Esophagus squamous epithelium (tissue), 5 donors: ENCODE data around the gene PNMA1. TPM values are rescaled to one million over a fixed set of nuclear protein-coding genes. Genes with fewer than 3 reads are reported as not detected.

Experiments used
- DNase-seq: peaks from one replicate; lab custom pipeline; 2025; lab: John Stamatoyannopoulos, UW
- H3K27ac ChIP-seq, 4 donors: fragments of 200-600 bp; sonication (generic); one replicate each; pipeline ENCODE4 v1.5.1; 2016 to 2019; ENCODE audit warnings: mild to moderate bottlenecking in 1 of 4
- H3K27me3 ChIP-seq, 4 donors: fragments of 200-600 bp; sonication (generic); 1 replicate in 3 of 4; 2 replicates in 1 of 4; pipeline versions ENCODE4 v1.5.1 to v1.6.0; 2017 to 2021; ENCODE audit warnings: antibody characterized with exemption in 1 of 4
- H3K36me3 ChIP-seq, 3 donors: fragments of 200-600 bp; sonication (generic); one replicate each; pipeline ENCODE4 v1.5.1; 2016 to 2019
- H3K4me1 ChIP-seq, 3 donors: fragments of 200-600 bp; sonication (generic); one replicate each; pipeline ENCODE4 v1.5.1; 2017 to 2019
- H3K4me3 ChIP-seq, 4 donors: fragments of 200-600 bp; sonication (generic); 1 replicate in 3 of 4; 2 replicates in 1 of 4; pipeline ENCODE4 v1.5.1; 2016 to 2019; ENCODE audit warnings: mild to moderate bottlenecking in 2 of 4, moderate library complexity in 1 of 4
- H3K9me3 ChIP-seq, 3 donors: fragments of 200-600 bp; sonication (generic); one replicate each; pipeline ENCODE4 v1.5.1; 2016 to 2019
- CTCF ChIP-seq, 6 experiments: fragments of 450-650 bp in 4 of 6; fragments of 200-600 bp in 2 of 6; sonication (generic) in 2 of 6; IDR thresholded peaks; one replicate each; pipeline ENCODE4 v1.5.1; 2016 to 2019; ENCODE audit warnings: antibody characterized with exemption in 6 of 6, mild to moderate bottlenecking in 4 of 6, moderate library complexity in 4 of 6
- POLR2A ChIP-seq, 4 donors: fragments of 450-650 bp; IDR thresholded peaks; one replicate each; pipeline ENCODE4 v1.6.1; 2017; ENCODE audit warnings: antibody characterized with exemption in 4 of 4, mild to moderate bottlenecking in 4 of 4, moderate library complexity in 3 of 4
- WGBS, 2 donors: methylation state at CpG; one replicate each; pipeline ENCODE4 v1.1.5; 2018; 5-methylcytosine and 5-hydroxymethylcytosine counted together
- intact Hi-C: fragments of 100-400 bp; cut with DNase I; formaldehyde crosslinking; loops from one replicate; pipeline ENCODE4 v1.15.0; 2022
- total RNA-seq, 4 donors: library from RNA; depleted of rRNA; stranded (reverse); fragments of >200 nt; gene quantifications; one replicate each; pipeline ENCODE4 v1.1.0, GENCODE V29; 2016
- donor health status: DM: yes; HTN: yes; CAD: no.

PNMA1 gene
- total RNA-seq, 4 donors from 2014 or later = 4.2 to 13.9 (median 7.2) TPM

GRCh38 chr14:73726025-73726961 lies 12.1 kb upstream of the PNMA1 start:
- 60% methylated on average over 2 of the region's 14 CpGs; no CpG with 5 or more reads in 1 of the 2 donors for WGBS, 2 donors
- H3K9me3 ChIP-seq = no peaks in the 10 kb centered on the region
- no peak for TF ChIP-seq POLR2A (IDR thresholded peaks at IDR 0.05)
- TF ChIP-seq CTCF (IDR thresholded peaks at IDR 0.05) = no peak
- no peak overlapping the region for H3K4me3 ChIP-seq
- H3K27me3 ChIP-seq = no peaks in the 10 kb centered on the region
- peak overlapping the region; percentile 64 to 87 (median 82) for H3K27ac ChIP-seq
- H3K36me3 ChIP-seq = peaks cover 34 to 98% (median 60%) of the 10 kb centered on the region in 3 donors
- intact Hi-C loops = loop anchor here (5.0 kb wide), 1 partner anchor 101 kb away; no protein-coding TSS in a partner anchor
- H3K4me1 ChIP-seq = peaks cover 9 to 81% (median 59%) of the 10 kb centered on the region in 3 donors
- DNase-seq = no peak

- Histone ChIP-seq H3K4me3 (no peak overlapping the region), H3K27ac (peak overlapping the region; percentile 64 to 87 (median 82)), H3K4me1 (peaks cover 9 to 73% (median 59%) of the 10 kb centered on the region in 3 donors), H3K9me3 (no peaks in the 10 kb centered on the region), H3K27me3 (no peaks in the 10 kb centered on the region), H3K36me3 (peaks cover 43 to 98% (median 64%) of the 10 kb centered on the region in 3 donors)
- WGBS, 2 donors = 80 to 93% methylated on average over 1 to 6 of the region's 8 CpGs
- intact Hi-C loops = loop anchor here (5.0 kb wide), 1 partner anchor 102 kb away; no protein-coding TSS in a partner anchor
- TF ChIP-seq POLR2A (IDR thresholded peaks at IDR 0.05) (no peak), CTCF (IDR thresholded peaks at IDR 0.05) (no peak)
- DNase-seq = no peak
Observed at GRCh38 chr14:73725116-73726024, 11.2 kb upstream of the PNMA1 start.

- no peak for DNase-seq
- no peaks in the 10 kb centered on the region for H3K27me3 ChIP-seq
- no peaks in the 10 kb centered on the region for H3K9me3 ChIP-seq
- H3K4me1 ChIP-seq = peaks cover 9 to 73% (median 59%) of the 10 kb centered on the region in 3 donors
- WGBS, 2 donors = 92 to 100% methylated on average over 2 of the region's 2 CpGs
- intact Hi-C loops = loop anchor here (5.0 kb wide), 1 partner anchor 103 kb away; no protein-coding TSS in a partner anchor
- TF ChIP-seq POLR2A (IDR thresholded peaks at IDR 0.05) (no peak), CTCF (IDR thresholded peaks at IDR 0.05) (no peak)
- H3K4me3 ChIP-seq = no peak overlapping the region
- peaks cover 48 to 98% (median 65%) of the 10 kb centered on the region in 3 donors for H3K36me3 ChIP-seq
- H3K27ac ChIP-seq = peak overlapping the region; percentile 64 to 87 (median 82)
Observed at GRCh38 chr14:73724696-73725095, 10.5 kb upstream of the PNMA1 start.

- Histone ChIP-seq H3K4me1 (peaks cover 9 to 70% (median 54%) of the 10 kb centered on the region in 3 donors), H3K9me3 (no peaks in the 10 kb centered on the region), H3K27me3 (no peaks in the 10 kb centered on the region), H3K36me3 (peaks cover 54 to 98% (median 65%) of the 10 kb centered on the region in 3 donors), H3K4me3 (peak overlapping the region in 1 of 4 donors; percentile 35), H3K27ac (peak overlapping the region; percentile 64 to 87 (median 82))
- intact Hi-C loops = no loop called here
- no peak for DNase-seq
- peak in 3 of 6 experiments; percentile 17 to 42 (median 27) for TF ChIP-seq CTCF (IDR thresholded peaks at IDR 0.05)
- TF ChIP-seq POLR2A (IDR thresholded peaks at IDR 0.05) = no peak
- WGBS, 2 donors = 28 to 31% methylated on average over 11 to 12 of the region's 12 CpGs
Observed at GRCh38 chr14:73723797-73724661, 9.8 kb upstream of the PNMA1 start.
